ENCODE results near the gene MYOZ3. TPM values are rescaled to one million over a fixed set of nuclear protein-coding genes. Genes with fewer than 3 reads are reported as not detected.

The MYOZ3 gene
- total RNA-seq, 2 donors from 2014 or later, result 12.4 to 15.8 TPM

GRCh38 chr5:150618163-150618562 lies 42.9 kb upstream of the MYOZ3 start:
- Mint-ChIP-seq H3K4me1 (peaks cover 40% of the 10 kb centered on the region), H3K36me3 (ENCODE audit: low read depth) (no peaks in the 10 kb centered on the region), H3K27ac (no peak overlapping the region), H3K27me3 (ENCODE audit: insufficient read depth) (peaks cover 6% of the 10 kb centered on the region), H3K9me3 (no peaks in the 10 kb centered on the region), H3K4me3 (no peak overlapping the region)
- no peak for DNase-seq
- Histone ChIP-seq H3K9ac (ENCODE audit: extremely low read depth, low read length, poor library complexity, severe bottlenecking) (no peak overlapping the region), H3K27ac (ENCODE audit: low read depth, low read length) (no peak overlapping the region), H3K4me3 (ENCODE audit: low read length) (no peak overlapping the region), H3K9me3 (ENCODE audit: control insufficient read depth, low read length) (no peaks in the 10 kb centered on the region), H3K4me1 (ENCODE audit: control insufficient read depth, insufficient read depth, low read length) (peaks cover 20% of the 10 kb centered on the region), H3K36me3 (ENCODE audit: control insufficient read depth, insufficient read depth, low read length) (no peaks in the 10 kb centered on the region), H3K27me3 (ENCODE audit: control insufficient read depth, insufficient read depth, low read length, poor library complexity, severe bottlenecking) (no peaks in the 10 kb centered on the region)
- TF ChIP-seq CTCF (conservative IDR thresholded peaks at IDR 0.05), result no peak
- 90 to 100% methylated on average over 1 to 9 of the region's 9 CpGs for WGBS, 2 experiments (ENCODE audit: insufficient coverage in 1 of 2, insufficient read length in 1 of 2)

- Mint-ChIP-seq H3K4me3 (no peak overlapping the region), H3K36me3 (ENCODE audit: low read depth) (no peaks in the 10 kb centered on the region), H3K4me1 (peaks cover 36% of the 10 kb centered on the region), H3K27ac (no peak overlapping the region), H3K9me3 (no peaks in the 10 kb centered on the region), H3K27me3 (ENCODE audit: insufficient read depth) (peaks cover 11% of the 10 kb centered on the region)
- Histone ChIP-seq H3K27me3 (ENCODE audit: control insufficient read depth, insufficient read depth, low read length, poor library complexity, severe bottlenecking) (peaks cover 2% of the 10 kb centered on the region), H3K9ac (ENCODE audit: extremely low read depth, low read length, poor library complexity, severe bottlenecking) (no peak overlapping the region), H3K4me3 (ENCODE audit: low read length) (no peak overlapping the region), H3K36me3 (ENCODE audit: control insufficient read depth, insufficient read depth, low read length) (no peaks in the 10 kb centered on the region), H3K9me3 (ENCODE audit: control insufficient read depth, low read length) (no peaks in the 10 kb centered on the region), H3K4me1 (ENCODE audit: control insufficient read depth, insufficient read depth, low read length) (peaks cover 21% of the 10 kb centered on the region), H3K27ac (ENCODE audit: low read depth, low read length) (no peak overlapping the region)
- no peak for DNase-seq
- 90 to 92% methylated on average over 12 to 17 of the region's 17 CpGs for WGBS, 2 experiments (ENCODE audit: insufficient coverage in 1 of 2, insufficient read length in 1 of 2)
- no peak for TF ChIP-seq CTCF (conservative IDR thresholded peaks at IDR 0.05)
Measured at GRCh38 chr5:150618588-150619281, 42.3 kb upstream of the MYOZ3 start.

- H3K27me3 ChIP-seq (ENCODE audit: control insufficient read depth, insufficient read depth, low read length, poor library complexity, severe bottlenecking), result peaks cover 7% of the 10 kb centered on the region
- peak; percentile 72 for DNase-seq
- Mint-ChIP-seq H3K36me3 (ENCODE audit: low read depth) (no peaks in the 10 kb centered on the region), H3K4me3 (no peak overlapping the region), H3K9me3 (no peaks in the 10 kb centered on the region), H3K4me1 (peaks cover 37% of the 10 kb centered on the region), H3K27ac (no peak overlapping the region), H3K27me3 (ENCODE audit: insufficient read depth) (peaks cover 18% of the 10 kb centered on the region)
- 67 to 74% methylated on average over 15 to 24 of the region's 24 CpGs for WGBS, 2 experiments (ENCODE audit: insufficient coverage in 1 of 2, insufficient read length in 1 of 2)
- H3K4me1 ChIP-seq (ENCODE audit: control insufficient read depth, insufficient read depth, low read length), result peaks cover 18% of the 10 kb centered on the region
- no peak overlapping the region for H3K9ac ChIP-seq (ENCODE audit: extremely low read depth, low read length, poor library complexity, severe bottlenecking)
- H3K27ac ChIP-seq (ENCODE audit: low read depth, low read length), result no peak overlapping the region
- H3K4me3 ChIP-seq (ENCODE audit: low read length), result no peak overlapping the region
- H3K36me3 ChIP-seq (ENCODE audit: control insufficient read depth, insufficient read depth, low read length), result no peaks in the 10 kb centered on the region
- no peak for TF ChIP-seq CTCF (conservative IDR thresholded peaks at IDR 0.05)
- no peaks in the 10 kb centered on the region for H3K9me3 ChIP-seq (ENCODE audit: control insufficient read depth, low read length)
Measured at GRCh38 chr5:150619359-150620230, 41.5 kb upstream of the MYOZ3 start.

Data from endodermal cell (in vitro differentiated cells).